Measurements from ENCODE around the gene HPS1. TPM values are rescaled to one million over a fixed set of nuclear protein-coding genes. Genes with fewer than 3 reads are reported as not detected.

Gene HPS1
- total RNA-seq, 1 experiment from 2014 or later = 41.8 TPM

GRCh38 chr10:98449287-98449686 lies 2.6 kb upstream of the HPS1 start:
- H3K9me3 ChIP-seq = no peaks in the 10 kb centered on the region
- H3K27me3 ChIP-seq = no peaks in the 10 kb centered on the region; the same call in 1 of the 2 replicates
- H3K4me3 ChIP-seq = no peak overlapping the region
- H3K36me3 ChIP-seq = peaks cover 8% of the 10 kb centered on the region; the same call in 1 of the 2 replicates
- DNase-seq = no peak

GRCh38 chr10:98446151-98446660 lies 529 bp downstream of the HPS1 start:
- DNase-seq = peak; percentile 42
- peaks cover 15% of the 10 kb centered on the region for H3K36me3 ChIP-seq

GRCh38 chr10:98445200-98445812 lies 1.4 kb downstream of the HPS1 start:
- peaks cover 15% of the 10 kb centered on the region for H3K36me3 ChIP-seq
- no peak for DNase-seq
- H3K9me3 ChIP-seq = no peaks in the 10 kb centered on the region
- no peak overlapping the region for H3K4me3 ChIP-seq
- no peaks in the 10 kb centered on the region for H3K27me3 ChIP-seq

More at GRCh38 chr10:98446151-98446660, 529 bp downstream of the HPS1 start:
- no peaks in the 10 kb centered on the region for H3K9me3 ChIP-seq
- H3K4me3 ChIP-seq = peak overlapping the region; percentile 94
- H3K27me3 ChIP-seq = no peaks in the 10 kb centered on the region; the same call in 1 of the 2 replicates

- peaks cover 21% of the 10 kb centered on the region for H3K36me3 ChIP-seq
- no peak overlapping the region for H3K4me3 ChIP-seq
- DNase-seq = no peak
- H3K9me3 ChIP-seq = no peaks in the 10 kb centered on the region
- no peaks in the 10 kb centered on the region for H3K27me3 ChIP-seq
These were observed 2.3 kb downstream of the HPS1 start for GRCh38 chr10:98444314-98445006.

GRCh38 chr10:98438715-98439114 lies 8.0 kb downstream of the HPS1 start:
- no peaks in the 10 kb centered on the region for H3K9me3 ChIP-seq
- DNase-seq = no peak
- H3K4me3 ChIP-seq = no peak overlapping the region
- H3K27me3 ChIP-seq = no peaks in the 10 kb centered on the region
- H3K36me3 ChIP-seq = peaks cover 39% of the 10 kb centered on the region

GRCh38 chr10:98436704-98437103 lies 10.0 kb downstream of the HPS1 start:
- no peaks in the 10 kb centered on the region for H3K27me3 ChIP-seq
- no peak for DNase-seq
- peaks cover 37% of the 10 kb centered on the region for H3K36me3 ChIP-seq

GRCh38 chr10:98435178-98435577 lies 11.6 kb downstream of the HPS1 start:
- Histone ChIP-seq H3K4me3 (no peak overlapping the region), H3K36me3 (peaks cover 41% of the 10 kb centered on the region)
- no peak for DNase-seq

More at GRCh38 chr10:98436704-98437103, 10.0 kb downstream of the HPS1 start:
- Histone ChIP-seq H3K9me3 (no peaks in the 10 kb centered on the region), H3K4me3 (no peak overlapping the region)

GRCh38 chr10:98433881-98434732 lies 12.6 kb downstream of the HPS1 start:
- peaks cover 31% of the 10 kb centered on the region for H3K36me3 ChIP-seq
- no peak for DNase-seq
- H3K4me3 ChIP-seq = no peak overlapping the region
- H3K9me3 ChIP-seq = no peaks in the 10 kb centered on the region
- no peaks in the 10 kb centered on the region for H3K27me3 ChIP-seq

More at GRCh38 chr10:98435178-98435577, 11.6 kb downstream of the HPS1 start:
- H3K27me3 ChIP-seq = no peaks in the 10 kb centered on the region
- H3K9me3 ChIP-seq = no peaks in the 10 kb centered on the region

- peaks cover 29% of the 10 kb centered on the region for H3K36me3 ChIP-seq
- no peak overlapping the region for H3K4me3 ChIP-seq
- DNase-seq = no peak
- H3K9me3 ChIP-seq = no peaks in the 10 kb centered on the region
- H3K27me3 ChIP-seq = no peaks in the 10 kb centered on the region
These were observed 13.4 kb downstream of the HPS1 start for GRCh38 chr10:98433371-98433770.

GRCh38 chr10:98432330-98432729 lies 14.4 kb downstream of the HPS1 start:
- H3K36me3 ChIP-seq = peaks cover 28% of the 10 kb centered on the region
- H3K9me3 ChIP-seq = no peaks in the 10 kb centered on the region
- no peak overlapping the region for H3K4me3 ChIP-seq
- no peak for DNase-seq
- no peaks in the 10 kb centered on the region for H3K27me3 ChIP-seq

- peaks cover 27% of the 10 kb centered on the region for H3K36me3 ChIP-seq
- H3K4me3 ChIP-seq = no peak overlapping the region
- no peaks in the 10 kb centered on the region for H3K27me3 ChIP-seq
- no peaks in the 10 kb centered on the region for H3K9me3 ChIP-seq
- no peak for DNase-seq
These were observed 15.7 kb downstream of the HPS1 start for GRCh38 chr10:98431016-98431415.

GRCh38 chr10:98430427-98430826 lies 16.3 kb downstream of the HPS1 start:
- DNase-seq = no peak
- peaks cover 21% of the 10 kb centered on the region for H3K36me3 ChIP-seq
- no peak overlapping the region for H3K4me3 ChIP-seq
- no peaks in the 10 kb centered on the region for H3K27me3 ChIP-seq
- H3K9me3 ChIP-seq = no peaks in the 10 kb centered on the region

- no peak for DNase-seq
- H3K27me3 ChIP-seq = no peaks in the 10 kb centered on the region
- H3K4me3 ChIP-seq = no peak overlapping the region
- H3K9me3 ChIP-seq = no peaks in the 10 kb centered on the region
- H3K36me3 ChIP-seq = peaks cover 12% of the 10 kb centered on the region
These were observed 17.2 kb downstream of the HPS1 start for GRCh38 chr10:98429320-98430072.

GRCh38 chr10:98427011-98427515 lies 19.7 kb downstream of the HPS1 start:
- no peak for DNase-seq
- Histone ChIP-seq H3K9me3 (no peaks in the 10 kb centered on the region), H3K36me3 (peaks cover 6% of the 10 kb centered on the region), H3K4me3 (no peak overlapping the region), H3K27me3 (no peaks in the 10 kb centered on the region)

GRCh38 chr10:98425511-98426352 lies 21.0 kb downstream of the HPS1 start:
- H3K9me3 ChIP-seq = no peaks in the 10 kb centered on the region
- no peak overlapping the region for H3K4me3 ChIP-seq
- H3K36me3 ChIP-seq = no peaks in the 10 kb centered on the region; the same call in none of the 2 replicates
- H3K27me3 ChIP-seq = no peaks in the 10 kb centered on the region
- peak; percentile 34 for DNase-seq
